ENCODE measurements around the gene CALHM5. TPM values are rescaled to one million over a fixed set of nuclear protein-coding genes. Genes with fewer than 3 reads are reported as not detected.
A peak's percentile ranks its signal among the peaks of the same experiment; 100 is the strongest.

CALHM5 gene
- total RNA-seq, 1 donor from 2014 or later, result 1.9 TPM

DNA sequence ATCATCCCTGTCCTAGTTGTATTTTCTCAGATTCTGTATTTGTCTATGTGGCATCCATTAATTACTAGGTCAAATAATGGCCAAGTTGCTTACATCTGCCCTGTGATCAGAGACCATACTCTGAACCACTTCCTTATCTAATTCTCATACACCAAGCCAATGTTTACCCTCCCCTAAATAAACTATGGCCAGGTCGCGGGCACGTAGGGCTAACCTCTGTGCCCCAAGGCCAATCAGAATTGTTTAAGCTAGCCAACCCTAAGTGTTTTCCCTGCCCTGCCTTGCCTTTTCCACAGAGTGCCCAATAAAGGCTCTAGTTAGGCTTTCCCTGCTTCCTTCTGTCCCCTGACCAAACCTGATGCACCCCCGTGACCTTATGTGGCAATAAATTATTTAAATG is 39.4 kb downstream of the CALHM5 start:
- no peak for DNase-seq

DNA sequence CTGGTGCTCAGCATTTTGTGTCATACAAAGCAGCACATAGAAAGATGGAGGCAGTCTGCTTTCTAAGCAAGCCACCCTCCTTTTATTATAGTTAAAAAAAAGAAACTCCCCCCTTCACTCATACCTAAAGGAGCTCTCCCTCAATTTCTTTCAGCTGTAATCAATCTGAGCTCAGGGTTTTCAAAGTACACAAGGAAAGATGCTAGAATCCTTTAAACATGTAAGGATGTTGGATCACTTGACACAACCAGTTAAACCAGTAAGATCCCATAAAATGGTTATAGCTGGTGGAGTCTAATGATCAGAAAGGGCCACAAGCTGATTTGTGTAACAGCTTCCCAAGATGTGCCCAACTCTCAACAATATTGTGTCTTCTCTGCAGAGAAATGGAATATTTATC is 42.0 kb downstream of the CALHM5 start, which contains the start of gene CALHM4:
Gene CALHM4 (plus strand): TSS at position 301 of the 400 bp plus-strand sequence. CDS start 43 bp downstream, at position 344.
- DNase-seq, result no peak

DNA sequence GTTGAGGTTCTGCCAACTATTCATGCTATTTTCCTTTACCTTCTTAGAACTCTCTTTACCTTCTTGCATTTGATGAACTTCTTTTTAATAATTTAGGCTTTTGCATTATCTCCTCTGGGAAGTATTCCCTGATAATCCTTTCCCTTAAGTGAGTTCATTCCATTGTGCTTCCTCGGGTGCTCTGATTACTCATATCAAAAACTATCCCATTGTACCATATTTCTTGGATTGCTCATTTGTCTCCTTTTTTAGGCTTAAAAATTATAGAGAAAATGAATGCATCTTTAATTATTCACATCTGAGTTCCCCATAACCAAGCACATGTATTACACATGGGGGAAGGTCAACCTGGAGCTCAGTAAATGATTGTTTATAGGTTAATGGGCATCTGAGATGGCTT is 44.6 kb downstream of the CALHM5 start:
- DNase-seq, result no peak

DNA sequence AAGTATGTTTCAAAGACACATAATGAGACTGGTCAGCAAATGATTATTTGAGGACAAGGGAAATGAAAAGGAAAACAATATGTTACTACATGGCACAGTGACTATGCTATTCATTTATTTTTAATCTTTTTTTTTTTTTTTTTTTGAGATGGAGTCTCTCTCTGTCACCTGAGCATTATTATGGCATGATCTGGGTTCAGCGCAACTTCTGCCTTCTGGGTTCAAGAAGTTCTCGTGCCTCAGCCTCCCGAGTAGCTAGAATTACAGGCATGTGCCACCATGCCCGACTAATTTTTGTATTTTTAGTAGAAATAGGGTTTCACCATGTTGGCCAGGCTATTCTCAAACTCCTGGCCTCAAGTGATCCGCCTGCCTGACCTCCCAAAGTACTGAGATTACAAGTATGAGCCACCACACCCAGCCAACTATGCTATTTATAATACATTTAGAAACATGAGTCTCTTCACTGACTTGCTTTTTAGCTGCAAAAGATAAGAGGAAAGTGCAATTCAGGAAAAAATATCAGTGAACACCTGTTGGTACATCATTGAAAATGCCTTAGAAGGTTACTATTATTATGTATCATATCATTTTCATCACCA is 45.5 kb downstream of the CALHM5 start:
- DNase-seq, result no peak

DNA sequence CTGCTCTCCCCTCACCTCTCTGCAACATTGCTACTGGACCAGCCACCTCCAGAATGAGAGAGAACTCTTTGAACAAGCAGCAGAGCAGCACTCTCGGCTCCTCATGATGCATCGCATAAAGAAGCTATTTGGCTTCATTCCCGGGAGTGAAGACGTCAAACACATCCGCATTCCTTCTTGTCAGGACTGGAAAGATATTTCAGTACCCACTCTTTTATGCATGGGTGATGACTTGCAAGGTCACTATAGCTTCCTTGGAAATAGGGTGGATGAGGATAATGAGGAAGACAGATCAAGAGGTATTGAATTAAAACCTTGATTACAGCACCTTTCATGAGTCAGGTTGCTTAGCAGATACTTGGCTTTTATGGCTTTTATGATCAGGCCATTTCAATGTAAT is 46.5 kb downstream of the CALHM5 start:
- peak; percentile 60 for DNase-seq

DNA sequence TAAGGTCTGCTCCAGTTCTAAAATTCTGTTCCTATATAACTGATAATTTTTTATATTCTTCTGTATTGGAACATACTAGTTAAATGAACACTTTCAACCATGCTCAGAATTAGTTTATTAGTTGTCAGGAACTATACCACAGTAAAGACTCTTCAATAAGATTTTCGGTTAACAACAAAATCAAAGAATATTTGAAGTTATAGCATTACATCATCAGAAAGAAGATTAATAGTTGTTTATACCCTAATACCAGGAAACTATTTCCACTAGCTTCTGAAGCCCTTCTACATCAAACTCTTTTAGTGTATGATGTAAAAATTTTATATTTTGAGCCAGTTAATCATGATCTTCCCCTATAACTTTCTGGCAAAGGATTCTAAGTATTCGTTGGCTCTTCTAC is 48.7 kb downstream of the CALHM5 start:
- DNase-seq, result no peak

DNA sequence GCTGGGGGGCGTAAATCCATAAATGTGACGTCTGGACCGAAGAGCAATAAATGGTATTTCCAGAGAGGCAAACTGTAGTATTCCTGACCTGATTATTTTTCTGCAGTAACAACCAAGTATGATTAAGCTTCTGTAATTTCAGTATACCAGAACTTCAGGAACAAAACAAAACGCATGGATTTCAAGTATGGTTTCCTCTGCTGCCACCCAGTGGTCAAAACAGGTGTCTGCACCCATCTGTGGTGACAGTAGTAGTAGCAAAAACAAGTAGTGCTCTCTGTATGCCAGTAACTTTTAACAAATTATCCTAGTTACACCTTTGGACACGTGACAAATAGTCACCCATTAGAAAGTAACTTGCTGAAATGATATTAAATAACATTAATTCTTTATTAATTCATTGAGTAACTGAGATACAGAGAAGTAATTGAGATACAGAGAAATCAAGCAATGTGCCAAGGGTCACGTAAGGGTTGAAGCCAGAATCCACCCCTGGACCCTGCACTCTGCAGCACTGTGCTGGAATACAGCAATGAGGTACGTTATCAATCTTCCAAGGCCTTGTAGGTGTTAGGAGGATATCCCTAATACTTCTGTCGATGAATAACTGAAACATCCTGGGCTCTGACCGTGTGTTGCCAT is 50.1 kb downstream of the CALHM5 start:
- DNase-seq, result peak; percentile 88

DNA sequence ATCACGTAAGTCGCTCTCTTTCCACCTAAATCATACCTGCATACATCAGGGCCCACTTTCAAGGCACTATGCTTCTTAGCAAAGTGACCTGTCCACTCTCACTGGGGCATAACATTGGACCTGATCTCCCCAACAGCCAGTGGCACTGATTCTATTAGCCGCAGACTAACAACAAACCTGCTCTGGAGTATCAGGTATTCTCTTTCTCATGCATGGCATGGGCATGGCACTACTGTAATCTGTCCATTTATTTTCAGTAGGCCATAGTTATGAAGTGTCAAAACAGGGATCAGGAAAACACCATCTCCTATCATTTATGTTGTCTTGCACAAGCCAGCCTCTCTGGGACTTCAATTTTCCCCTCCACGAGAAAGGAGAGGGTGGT is 50.6 kb downstream of the CALHM5 start:
- no peak for DNase-seq

DNA sequence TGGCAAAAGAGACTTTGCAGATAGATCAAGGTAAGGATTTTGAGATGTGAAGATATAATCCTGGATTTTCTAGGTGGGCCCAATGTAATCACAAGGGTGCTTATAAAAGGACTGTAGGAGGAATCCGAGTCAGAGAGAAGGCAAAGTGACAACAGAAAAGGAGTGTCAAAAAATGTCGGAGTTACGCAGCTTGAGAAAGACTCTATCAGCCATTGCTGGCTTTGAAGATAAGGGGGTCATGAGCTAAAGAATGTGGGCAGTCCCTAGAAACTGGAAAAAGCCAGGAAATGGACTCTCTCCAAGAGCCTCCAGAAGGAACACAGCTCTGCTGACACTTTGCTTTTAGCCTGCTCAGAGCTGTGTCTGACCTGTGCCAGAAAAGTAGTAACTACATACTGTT is 51.2 kb downstream of the CALHM5 start:
- DNase-seq, result no peak

DNA sequence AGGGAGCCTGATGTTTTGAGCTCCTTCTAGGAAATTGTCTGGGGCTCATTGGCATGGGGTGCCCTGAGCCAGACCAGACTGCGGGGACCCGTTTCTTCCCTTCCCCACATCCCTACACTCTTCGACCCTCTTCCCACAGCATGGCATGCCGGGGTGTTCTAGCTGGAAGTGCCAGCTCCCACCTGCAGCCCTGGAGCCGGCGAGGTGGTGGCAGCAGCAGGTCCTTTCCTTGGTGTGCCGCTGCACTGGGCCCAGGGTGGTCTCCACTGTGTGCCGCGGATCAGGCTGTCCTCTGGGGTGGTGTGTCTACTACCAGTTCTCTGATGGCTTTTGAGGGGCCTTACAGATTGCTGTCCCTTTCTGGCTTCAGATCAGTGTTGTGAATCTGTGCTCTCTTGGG is 52.4 kb downstream of the CALHM5 start:
- DNase-seq, result no peak

DNA sequence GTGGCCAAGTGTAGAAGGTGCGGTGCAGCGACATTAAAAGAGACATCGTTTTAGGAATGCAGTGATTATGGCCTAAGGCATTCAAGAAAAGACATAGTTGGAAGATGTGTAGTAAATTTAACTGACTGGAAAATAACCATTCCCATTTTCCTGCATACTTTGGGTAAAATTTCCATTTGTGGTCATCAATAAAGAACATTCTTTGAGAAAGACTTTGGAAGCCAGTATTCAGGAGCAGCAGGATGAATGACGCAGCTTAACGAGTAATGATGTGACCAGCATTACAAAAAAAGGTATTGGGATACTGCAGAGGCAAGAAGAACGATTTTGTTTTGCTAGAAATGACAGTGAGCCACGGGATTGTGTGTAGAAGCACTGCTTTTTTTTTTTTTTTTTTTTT is 52.9 kb downstream of the CALHM5 start:
- DNase-seq, result no peak

DNA sequence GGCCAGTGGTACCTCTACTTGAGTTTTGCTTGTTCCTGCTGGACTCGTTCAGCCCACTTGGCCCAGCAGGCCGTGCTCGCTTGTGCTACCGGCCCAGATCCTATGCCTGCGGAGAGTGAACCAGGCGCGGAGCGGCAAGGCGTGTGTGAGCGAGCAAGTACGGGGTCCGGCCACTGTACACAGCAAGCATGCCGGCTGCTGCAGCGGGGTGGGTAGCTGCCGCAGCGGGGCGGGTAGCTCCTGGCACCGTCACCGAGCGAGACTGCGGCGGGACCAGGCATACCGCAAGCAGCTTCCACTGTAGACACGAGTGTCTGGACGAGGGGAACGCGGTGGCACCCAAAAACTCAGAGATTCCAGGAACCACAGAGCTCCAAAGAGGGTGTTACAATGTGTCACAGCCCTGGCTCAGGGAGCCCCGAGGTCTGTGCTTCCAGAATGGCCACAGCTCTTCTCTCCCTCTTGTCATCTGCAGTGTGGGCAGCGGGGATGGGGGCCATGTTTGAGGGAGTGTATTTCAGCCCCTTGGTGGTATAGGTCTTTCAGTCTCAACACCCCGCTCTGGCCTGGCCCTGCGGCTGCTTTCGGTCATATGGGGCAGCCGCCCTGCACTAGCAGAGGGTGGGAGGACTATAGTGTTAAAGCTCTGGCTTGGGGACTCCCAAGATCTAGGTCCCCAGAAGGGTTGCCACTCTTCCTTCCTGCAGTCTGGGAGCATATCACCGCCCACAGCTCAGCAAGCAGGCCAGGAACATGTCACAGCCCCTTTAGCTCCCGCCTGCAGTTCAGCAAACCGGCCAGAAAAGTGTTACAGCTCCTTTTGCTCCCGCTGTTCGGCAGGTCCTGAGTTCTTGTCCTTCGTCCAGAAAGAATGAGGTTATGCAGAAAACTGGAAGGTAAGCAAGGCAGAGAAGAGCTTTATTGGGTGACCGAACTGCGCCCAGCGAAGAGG is 53.8 kb downstream of the CALHM5 start:
- DNase-seq, result peak; percentile 45

DNA sequence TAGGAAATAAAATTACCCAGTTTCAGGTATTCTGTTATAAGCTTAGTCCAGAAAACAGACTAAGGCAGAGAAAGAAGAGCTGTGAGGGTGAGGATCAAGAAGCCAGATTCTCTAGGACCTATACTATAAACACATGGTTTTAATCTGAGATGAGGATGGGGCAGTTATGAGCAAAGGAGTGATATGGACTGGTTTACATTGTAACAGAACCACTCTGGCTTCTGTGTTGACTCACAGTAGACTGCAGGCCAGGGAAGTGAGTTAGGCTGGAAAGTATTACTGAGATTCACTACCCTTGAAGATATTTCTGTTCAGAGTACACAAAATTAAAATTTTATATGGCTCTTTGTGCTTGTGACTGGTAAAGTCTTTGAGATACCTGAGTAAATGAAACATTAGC is 56.7 kb downstream of the CALHM5 start:
- no peak for DNase-seq

DNA sequence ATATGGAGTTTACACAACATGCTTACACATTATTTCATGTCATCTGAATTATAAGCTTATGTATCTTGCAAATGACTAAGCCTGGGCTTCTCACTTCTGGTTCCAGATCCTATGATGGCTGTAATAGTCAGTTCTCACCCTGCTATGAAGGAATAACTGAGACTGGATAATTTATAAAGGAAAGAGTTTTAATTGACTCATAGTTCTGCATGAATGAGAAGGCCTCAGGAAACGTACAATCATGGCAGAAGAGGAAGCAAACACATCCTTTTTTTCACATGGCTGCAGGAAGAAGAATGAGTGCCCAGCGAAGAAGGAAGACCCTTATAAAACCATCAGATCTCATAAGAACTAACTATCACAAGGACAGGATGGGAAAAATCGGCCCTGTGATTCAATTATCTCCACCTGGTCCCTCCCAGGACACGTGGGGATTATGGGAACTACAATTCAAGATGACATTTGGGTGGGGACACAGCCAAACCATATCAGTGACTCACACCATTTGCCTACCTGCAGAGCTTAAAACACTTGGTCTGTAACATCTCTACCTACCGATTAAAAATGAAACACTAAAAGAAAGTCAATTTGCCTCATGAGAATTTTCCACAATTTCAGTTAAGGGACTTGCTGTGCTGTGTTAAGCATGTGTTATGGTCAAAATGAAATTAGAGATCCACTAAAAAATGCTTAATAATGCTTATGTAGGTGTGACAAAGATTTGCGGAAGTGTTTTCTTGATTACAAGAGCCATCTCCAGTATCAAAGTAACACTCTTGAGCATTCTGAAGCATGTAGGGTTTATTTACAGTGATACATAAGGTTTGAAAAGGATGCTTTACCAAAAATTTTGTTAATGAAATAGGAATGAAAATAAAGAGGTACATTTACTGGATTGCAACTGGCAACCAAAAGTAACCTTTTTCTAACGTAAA is 57.6 kb downstream of the CALHM5 start:
- no peak for DNase-seq

DNA sequence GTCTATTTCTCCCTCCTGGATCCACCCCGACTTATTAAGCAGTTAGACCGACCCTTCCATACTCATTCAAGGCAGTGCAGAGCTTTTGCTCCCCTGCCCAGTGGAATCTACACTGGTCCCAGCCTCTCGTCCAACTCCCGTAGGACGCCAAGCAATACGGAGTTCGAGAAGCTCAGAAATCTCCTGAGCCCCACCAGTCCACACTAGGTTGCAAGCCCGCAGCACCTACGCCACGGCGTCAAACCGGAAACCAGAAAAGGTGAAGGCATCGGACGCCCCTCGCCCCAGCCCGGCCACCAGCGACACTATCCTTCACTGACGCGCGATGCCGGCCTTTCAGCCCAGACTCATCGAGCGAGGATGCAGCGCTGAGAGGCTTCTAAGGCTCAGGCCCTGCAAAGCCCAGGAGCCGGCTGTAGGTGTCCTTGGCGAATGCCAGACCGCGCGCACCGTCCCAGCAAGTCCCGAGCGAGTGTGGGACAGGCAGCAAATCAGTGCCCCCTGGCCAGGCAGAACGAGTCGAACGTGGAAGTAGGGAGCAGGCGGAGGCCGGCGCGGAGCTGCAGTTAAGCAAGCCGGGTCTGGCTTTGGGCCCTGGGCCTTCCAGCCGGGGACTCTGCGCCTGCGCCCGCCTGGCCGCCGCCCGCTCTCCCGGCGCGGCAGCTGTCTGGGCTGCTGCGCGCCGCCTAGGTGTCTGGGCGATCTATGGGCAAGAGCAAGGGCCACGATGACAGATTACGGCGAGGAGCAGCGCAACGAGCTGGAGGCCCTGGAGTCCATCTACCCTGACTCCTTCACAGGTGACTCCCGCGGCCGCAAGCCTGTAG is 59.6 kb downstream of the CALHM5 start, which contains the start of gene RWDD1:
Gene RWDD1 (plus strand): TSS at position 649 of the 827 bp plus-strand sequence. CDS start 79 bp downstream, at position 728.
- peak; percentile 99 for DNase-seq

DNA sequence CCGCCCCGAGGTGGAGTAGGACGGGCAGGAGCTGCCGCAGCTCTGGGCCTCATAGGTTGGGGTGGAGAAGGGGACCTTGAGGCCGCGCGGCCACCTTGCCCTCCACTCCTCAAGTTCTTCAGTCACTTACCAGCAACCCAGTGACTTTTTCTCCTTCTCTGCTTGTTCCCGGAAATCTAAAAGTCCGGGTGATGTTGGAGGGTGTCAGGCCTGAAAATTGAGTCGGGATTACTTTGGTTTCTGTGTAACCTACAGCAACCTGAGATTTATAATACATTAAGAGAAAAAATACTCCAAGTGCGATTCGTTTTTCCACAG is 60.2 kb downstream of the CALHM5 start:
- no peak for DNase-seq

DNA sequence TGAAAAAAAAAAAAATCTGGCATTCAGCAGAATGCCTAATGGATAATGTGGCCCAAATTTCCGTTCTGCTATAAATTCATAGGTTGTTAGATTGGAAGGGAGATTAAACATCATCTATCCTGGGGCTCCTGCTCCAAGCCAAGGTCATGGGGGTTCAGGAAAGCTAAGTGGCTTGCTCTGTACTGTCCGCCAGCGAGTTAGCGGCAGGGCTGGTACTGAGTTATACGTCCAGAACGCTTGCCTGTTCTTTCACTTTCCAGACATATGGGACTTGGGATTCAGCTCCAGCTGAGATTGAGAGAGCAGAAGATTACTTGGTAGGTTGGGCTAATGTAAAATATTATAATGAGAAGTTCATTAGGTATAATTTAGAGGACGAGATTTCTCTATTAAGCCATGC is 60.7 kb downstream of the CALHM5 start:
- DNase-seq, result peak; percentile 50

All from tongue (tissue), 2 donors.